GM18519 (cell line): ENCODE results near the gene EIF4EBP2.

Experiments
- ATAC-seq: cut with Tn5 transposase; IDR thresholded peaks from one replicate; pipeline ENCODE4 v1.9.1; 2021; ENCODE audit warnings: mild to moderate bottlenecking, moderate library complexity; ENCODE audit not compliant: unreplicated experiment, low FRiP score

Gene EIF4EBP2, protein sequence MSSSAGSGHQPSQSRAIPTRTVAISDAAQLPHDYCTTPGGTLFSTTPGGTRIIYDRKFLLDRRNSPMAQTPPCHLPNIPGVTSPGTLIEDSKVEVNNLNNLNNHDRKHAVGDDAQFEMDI

DNA sequence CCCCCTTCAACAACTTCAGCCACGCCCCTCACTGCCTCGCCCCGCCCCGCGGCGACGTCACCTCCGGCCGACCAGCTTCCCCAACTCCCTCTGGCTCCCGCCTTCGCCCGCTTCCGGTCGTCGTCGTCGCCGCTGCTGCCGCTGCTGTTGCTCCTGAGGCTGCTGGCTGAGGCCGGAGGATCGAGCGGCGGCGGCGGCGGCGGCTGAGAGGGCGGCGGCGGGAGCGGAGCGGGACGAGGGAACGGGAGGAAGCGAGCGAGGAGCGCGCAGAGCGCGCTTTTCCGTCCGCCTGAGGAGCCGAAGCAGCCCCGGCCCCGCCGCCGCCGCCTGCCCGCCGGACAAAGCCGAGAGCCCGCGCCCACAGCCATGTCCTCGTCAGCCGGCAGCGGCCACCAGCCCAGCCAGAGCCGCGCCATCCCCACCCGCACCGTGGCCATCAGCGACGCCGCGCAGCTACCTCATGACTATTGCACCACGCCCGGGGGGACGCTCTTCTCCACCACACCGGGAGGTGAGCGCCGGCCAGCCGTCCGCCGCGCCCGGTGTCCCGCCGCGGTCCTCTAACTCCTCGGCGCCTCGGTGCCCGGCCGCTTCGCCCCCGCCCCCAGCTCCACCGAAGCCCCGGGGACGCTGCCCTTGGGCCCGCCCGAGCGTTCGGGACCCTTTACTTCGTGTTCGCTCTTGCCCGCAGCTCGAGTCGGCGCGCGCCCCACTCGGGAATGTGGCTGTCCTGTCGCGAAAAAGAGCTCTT is at the start of gene EIF4EBP2:
Gene EIF4EBP2 (plus strand): TSS at position 110 of the 751 bp plus-strand sequence. CDS start 257 bp downstream, at position 367.
- ATAC-seq, result peak; percentile 67

DNA sequence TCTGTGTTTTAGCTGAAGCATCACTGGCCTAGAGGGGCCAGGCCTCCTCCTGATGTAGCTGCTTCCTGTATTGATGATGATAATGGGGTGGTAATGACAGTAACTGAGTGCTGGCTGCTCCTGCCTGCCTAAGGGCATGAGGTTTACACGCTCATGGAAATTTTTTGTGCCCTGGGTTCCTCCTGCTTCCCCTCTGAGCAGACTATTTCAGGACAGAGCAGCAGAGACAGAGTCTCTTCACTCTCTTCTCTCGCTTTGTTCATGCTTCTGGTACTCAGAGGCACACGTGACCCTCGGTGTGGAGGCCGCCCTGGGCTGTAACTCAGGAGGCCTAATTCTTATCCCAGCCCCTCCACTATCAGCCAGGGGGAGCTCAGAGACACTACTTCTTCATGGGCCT is 49.4 kb upstream of the EIF4EBP2 start:
- ATAC-seq, result no peak

DNA sequence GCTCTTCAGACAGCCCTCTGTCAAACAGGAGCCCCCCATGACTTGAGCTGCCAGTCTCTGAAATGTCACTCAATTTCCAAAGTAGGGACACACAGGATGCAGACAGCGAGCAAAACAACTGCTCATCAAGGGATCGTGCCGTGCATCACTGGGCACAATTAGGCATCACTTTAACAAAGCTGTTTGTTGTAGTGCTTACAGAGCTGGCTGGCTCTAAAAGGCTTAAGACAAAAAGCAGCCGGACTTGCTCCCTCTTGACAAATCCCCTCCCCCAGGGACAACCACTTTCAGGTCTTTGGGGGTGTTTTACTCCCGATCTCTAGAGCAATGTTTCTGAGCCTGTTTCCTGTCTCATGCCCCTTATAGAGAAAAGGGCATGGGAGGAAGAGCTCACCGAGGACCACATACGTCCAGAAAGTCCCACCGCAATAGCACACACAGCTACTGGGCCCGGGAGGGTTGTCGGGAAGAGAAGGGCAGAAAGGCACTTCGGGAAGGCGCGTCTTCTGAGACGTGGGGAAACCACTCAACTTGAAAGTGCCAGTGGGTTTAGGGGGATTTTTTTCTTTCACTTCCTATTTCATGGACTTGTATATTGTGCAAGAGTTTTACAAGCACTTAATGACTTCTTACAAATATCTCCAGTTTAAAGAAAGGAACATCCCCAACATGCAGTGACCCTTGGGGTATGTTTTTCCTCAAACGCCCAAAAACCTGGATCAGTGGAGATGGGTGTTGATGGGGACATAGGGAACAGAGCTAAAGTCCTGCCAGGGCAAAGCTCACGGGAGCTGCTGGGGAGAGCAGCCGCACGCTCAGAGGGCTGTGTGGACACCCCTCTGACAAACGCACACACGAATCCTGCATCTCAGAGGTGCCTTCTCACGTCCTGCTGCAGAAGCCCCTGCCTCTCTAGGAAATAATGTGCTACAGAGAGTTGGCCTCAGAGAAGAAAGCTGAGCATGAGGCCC is 48.6 kb upstream of the EIF4EBP2 start:
- ATAC-seq, result no peak

DNA sequence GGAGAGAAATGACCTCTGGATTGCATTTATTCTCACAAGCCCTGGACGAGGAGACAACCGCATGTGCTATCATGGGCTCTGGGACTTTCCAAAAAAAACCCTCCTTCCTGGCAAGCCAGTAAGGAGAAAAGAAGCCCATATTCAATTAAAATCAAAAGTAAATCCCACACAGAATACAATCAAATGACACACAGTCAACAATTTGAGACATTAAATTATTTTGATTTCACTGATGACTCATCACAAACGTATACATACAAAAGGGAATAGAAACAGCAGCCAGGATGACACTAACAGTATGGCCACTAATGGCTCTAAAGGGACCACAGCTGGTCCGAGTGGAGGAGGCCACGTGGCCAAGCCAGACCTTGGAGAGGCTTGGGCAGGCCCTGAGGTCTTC is 46.4 kb upstream of the EIF4EBP2 start:
- no peak for ATAC-seq

DNA sequence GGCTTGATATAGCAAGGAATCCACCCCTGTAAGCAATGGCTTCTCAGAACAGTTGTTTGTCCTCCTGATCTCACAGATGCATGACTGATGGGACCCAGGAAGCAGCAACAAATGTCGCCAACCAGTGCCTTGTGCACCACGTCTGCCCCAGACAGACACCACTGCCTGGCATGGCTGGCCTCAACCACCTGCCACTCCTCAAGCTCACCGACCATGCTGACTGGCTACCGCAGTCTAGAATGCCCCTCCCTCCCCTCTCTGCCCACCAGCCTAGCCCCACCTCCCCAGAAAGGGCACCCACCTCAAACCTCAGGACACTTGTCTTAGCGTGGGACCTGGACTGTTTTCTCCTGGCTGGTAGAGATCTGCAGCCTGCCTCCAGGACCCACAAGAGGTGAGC is 45.5 kb upstream of the EIF4EBP2 start:
- ATAC-seq, result no peak

DNA sequence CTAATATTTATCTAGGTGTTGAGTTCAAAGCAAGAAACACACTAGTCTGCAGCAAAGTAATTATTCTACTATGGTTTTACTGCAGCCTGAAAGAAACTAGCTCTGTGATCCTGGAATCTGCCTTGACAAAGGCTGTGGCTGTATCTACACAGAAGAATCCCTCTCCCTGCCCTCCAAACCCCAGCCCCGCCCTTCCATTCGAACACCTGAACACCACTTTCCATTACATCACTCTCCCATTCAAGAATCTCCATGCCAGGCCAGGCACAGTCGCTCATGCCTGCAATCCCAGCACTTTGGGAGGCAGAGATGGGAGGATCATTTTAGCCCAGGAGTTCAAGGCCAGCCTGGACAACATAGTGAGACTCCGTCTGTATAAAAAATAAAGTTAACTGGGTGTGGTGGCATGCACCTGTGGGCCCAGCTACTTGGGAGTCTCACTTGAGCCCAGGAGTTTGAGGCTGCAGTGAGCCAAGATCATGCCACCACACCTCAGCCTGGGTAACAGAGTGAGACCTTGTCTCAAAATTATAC is 44.9 kb upstream of the EIF4EBP2 start:
- no peak for ATAC-seq

DNA sequence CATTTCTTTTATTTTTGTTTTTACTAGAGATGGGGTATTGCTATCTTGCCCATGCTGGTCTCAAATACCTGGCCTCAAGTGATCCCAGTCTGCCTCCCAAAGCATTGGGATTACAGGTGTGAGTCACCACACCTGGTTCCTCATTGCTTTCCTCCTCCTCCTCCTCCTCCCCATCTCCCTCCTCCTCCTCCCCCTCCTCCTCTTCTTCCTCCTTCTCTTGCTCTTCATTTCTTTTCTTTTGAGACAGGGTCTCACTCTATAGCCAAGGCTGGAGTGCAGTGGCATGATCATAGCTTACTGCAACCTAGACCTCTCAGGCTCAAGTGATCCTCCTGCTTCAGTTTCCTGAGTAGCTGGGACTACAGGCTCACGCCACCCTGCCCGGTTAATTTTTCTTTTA is 43.7 kb upstream of the EIF4EBP2 start:
- no peak for ATAC-seq

DNA sequence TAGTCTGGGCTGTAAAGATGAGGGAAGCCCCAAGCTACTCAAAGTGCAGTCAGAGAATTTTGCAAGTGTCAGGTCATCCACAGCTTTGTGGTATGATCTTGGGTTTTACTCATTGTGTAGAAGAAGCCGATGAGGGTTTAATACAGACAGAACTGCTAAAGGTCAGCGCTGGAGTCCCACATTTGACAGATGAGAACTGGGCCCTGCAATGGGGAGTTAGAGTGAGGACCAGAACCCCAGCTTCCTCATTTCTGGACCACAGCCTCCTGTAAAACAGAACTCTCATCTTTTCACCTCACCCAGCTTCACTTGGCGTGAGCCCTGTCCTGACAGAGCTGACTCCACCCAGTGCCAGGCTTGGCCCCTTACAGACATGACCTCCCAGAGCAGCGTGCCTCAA is 41.6 kb upstream of the EIF4EBP2 start:
- no peak for ATAC-seq

DNA sequence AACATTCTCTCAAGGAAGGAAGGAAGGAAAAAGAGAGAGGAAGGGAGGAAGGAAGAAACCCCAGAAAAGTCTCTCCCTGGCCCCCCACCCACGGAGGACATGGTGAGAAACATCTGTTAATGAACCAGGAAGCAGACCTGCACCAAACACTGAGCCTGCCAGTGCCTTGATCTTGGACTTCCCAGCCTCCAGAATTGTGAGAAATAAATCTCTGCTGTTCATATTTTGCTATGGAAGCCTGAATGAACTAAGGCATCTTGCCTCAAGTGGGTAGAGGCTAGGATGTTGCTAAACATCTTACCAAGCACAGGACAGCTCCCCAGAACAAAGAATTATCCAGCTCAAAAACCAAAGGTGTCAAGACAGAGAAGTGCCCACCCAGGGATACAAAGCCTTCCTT is 40.7 kb upstream of the EIF4EBP2 start:
- ATAC-seq, result no peak

DNA sequence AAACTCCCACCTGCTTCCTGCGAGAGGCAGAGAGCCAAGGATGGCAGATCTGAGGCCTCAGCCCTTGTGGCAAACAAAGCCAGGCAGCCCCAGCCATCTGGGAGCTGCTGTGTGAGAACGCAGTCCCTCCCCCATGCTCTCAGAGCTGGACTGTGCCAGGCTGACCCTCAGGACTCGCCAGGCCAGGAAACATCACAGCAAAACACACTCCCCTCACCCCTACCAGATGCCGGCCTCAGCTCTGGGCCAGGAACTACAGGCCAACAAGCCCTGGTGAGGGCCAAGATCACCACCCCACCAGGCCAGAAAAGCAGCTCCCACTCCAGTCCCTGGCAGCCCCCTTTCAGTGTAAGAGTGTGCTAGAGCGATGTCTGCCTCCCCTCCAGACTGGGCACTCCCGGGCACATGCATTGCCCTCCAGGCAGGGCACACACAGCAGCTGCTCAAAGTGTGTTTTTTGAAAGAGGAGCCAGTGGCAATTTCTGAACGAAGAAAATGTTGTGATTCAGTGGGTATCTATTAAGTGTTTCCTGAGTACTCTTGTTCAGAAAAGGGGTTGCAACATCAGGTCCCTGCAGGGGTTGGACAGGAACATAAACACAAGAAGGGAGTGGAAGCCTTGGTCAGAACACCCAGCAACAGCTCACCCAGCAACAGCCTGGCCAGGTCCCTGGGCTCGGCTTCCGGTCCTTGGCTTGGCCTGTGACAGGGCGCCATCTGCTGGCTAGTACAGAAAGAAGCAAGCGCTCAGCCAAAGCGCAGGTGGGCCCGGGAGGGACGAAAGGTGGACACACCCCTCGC is 39.8 kb upstream of the EIF4EBP2 start:
- no peak for ATAC-seq

DNA sequence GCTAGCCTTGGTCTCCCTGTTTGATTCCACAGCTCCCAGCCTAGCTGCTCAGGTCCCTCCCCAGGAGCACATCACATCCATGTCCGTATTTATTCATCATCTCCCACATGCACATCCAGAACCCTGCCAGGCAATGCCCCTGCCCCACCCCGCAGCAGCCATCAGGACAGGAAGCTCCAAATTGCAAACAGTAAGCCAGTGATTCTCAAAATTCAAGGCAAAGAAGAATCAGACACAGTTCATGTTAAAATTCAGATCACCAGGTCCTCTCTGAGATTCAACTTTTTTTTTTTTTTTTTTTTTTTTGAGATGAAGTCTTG is 39.2 kb upstream of the EIF4EBP2 start:
- no peak for ATAC-seq

DNA sequence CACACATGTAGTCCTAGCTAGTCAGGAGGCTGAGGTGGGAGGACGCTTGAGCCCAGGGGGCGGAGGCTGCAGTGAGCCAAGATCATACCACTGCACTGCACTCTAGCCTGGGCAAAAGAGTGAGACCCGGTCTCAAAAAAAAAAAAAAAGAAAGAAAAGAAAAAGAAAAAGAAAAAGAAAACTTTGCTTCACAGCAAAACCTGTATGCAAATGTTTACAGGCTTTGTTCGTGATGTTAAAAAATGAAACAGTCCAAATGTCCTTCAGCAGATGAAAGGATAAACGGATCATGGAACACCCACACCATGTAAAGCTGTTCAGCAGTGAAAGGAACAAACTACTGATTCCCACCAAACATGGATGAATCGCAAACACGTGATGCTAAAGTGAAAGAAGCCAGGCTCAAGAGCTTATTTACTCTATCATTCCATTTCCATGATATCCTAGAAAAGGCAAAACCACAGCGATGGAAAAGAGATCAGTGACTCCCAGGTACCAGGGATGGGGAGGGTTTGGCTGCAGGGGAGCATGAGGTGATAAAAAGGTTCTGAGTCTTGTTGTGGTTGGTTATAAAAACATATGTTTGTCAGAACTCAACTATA is 36.6 kb upstream of the EIF4EBP2 start:
- ATAC-seq, result no peak

DNA sequence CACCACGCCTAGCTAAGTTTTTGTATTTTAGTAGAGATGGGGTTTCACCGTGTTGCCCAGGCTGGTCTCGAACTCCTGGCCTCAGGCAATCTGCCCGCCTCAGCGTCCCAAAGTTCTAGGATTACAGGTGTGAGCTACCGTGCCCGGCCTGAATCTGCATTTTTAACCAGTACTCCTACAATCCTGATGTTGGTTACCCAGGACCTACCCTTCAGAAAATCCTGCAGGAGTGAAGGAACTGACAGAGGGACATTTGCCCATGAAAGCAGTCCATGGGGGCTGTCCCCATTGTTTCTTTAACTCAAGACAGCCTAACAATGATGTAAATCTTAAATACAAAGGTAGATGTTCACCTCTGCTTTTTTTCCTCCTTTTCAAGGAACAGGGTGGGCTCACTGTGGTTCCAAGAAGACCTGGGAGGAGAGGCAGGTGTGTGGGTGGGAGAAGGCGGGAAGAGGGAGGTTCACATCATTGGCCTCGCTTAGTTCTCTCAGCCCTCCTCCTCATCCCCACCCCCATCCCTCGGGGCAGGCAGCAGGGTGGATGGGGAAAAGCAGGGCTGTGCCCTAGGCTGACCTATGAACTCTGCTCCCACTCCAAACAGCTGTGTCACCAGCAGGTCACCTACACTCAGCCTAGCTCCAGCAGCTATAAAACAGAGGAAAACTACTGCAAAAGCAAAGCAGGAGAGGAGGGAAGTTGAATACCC is 35.0 kb upstream of the EIF4EBP2 start:
- ATAC-seq, result no peak

DNA sequence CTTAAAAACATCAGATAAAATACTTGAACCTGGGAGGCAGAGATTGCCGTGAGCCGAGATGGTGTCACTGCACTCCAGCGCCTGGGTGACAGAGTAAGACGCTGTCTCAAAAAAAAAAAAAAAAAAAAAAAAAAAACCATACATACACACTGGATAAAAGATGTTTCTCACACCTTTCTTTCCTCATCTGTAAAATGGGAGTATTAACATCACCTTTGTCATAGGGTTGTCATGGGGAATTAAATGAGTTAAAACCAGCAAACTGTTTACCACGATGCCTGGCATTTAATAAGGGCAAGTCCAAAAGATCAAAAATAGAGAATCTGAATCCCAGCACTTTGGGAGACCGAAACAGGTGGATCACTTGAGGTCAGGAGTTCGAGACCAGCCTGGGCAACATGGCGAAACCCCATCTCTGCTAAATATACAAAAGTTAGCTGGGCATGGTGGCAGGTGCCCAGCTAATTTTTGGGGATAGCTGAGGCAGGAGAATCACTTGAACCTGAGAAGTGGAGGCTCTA is 34.4 kb upstream of the EIF4EBP2 start:
- ATAC-seq, result no peak

DNA sequence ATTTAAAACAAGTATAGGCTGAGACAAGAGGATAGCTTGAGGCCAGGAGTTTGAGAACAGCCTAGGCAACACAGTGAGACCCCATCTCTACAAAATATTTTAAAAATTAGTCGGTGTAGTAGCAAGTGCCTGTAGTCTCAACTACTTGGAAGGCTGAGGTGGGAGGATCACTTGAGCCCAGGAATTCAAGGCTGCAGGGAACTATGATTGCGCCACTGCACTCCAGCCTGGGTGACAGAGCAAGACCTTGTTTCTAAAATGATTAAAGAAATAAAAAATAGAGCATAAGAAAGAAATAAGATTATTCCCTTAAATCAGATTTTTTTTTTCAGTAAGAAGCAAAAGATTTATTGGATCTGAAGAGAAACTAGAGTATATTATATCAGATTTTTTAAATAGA is 33.2 kb upstream of the EIF4EBP2 start:
- ATAC-seq, result no peak

DNA sequence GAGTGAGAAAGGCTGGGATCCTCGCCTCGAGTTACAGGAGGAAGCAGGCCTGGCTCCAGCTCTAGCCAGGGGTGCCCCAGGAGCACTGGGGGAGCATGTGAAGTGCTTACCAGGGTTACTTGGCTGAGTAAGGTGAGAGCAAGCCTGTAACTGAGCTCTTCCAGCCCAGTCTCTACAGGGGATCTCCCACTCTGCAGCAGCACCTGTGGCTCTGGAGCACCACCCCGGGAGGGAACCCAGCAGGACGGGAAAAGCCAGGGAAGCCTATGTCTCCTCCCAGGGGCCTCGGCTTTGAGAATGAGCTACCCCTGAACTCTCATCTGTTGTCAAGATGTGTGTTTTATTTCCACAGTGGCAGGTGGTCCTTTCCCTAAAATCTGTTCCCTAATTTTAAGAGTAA is 32.1 kb upstream of the EIF4EBP2 start:
- ATAC-seq, result no peak

DNA sequence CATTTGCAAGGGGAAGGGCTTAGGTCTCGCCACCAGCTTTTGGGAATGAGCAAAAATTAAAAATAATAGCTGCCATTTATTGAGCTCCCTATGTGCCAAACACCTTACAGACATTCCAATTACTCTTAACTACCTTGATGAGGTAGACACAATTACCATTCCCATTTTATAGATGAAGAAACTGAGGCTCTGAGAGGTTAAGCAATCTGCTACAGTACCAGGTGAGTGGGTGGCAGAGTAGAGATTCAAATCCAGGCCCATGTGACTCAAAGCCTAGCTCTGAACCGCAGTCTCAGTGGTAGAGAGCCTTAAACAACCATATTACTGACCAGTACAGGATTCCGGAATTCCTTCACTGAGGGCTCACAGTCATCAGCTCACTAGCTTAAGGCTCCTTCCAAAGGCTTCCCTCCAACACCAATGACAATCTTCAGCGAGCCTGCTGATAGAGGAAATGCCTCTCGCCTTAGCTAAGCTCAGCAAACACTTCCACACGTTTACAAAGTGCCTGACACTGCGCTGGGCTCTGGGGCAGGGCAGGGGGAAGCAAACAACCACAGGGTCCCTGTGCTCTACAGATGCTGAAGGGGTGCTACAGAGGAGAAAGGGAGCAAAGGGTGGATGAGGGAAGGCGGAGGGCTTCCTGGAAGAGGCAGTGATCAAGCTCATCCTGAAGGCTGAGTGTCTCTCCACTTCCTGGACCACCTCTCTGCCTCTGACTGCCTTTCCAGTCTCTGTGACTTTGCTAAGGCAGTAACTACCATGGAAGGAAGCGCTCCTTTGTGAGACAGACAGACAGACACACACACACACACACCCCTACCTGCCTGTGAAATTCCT is 28.9 kb upstream of the EIF4EBP2 start:
- no peak for ATAC-seq
